Esophagus squamous epithelium (tissue), 5 donors: Measurements from ENCODE around the gene KIF6. TPM values are rescaled to one million over a fixed set of nuclear protein-coding genes. Genes with fewer than 3 reads are reported as not detected.

Experiments
- DNase-seq: peaks from one replicate; lab custom pipeline; 2025; lab: John Stamatoyannopoulos, UW
- H3K27ac ChIP-seq, 4 donors: fragments of 200-600 bp; sonication (generic); one replicate each; pipeline ENCODE4 v1.5.1; 2016 to 2019; ENCODE audit warnings: mild to moderate bottlenecking in 1 of 4
- H3K27me3 ChIP-seq, 4 donors: fragments of 200-600 bp; sonication (generic); 1 replicate in 3 of 4; 2 replicates in 1 of 4; pipeline versions ENCODE4 v1.5.1 to v1.6.0; 2017 to 2021; ENCODE audit warnings: antibody characterized with exemption in 1 of 4
- H3K36me3 ChIP-seq, 3 donors: fragments of 200-600 bp; sonication (generic); one replicate each; pipeline ENCODE4 v1.5.1; 2016 to 2019
- H3K4me1 ChIP-seq, 3 donors: fragments of 200-600 bp; sonication (generic); one replicate each; pipeline ENCODE4 v1.5.1; 2017 to 2019
- H3K4me3 ChIP-seq, 4 donors: fragments of 200-600 bp; sonication (generic); 1 replicate in 3 of 4; 2 replicates in 1 of 4; pipeline ENCODE4 v1.5.1; 2016 to 2019; ENCODE audit warnings: mild to moderate bottlenecking in 2 of 4, moderate library complexity in 1 of 4
- H3K9me3 ChIP-seq, 3 donors: fragments of 200-600 bp; sonication (generic); one replicate each; pipeline ENCODE4 v1.5.1; 2016 to 2019
- CTCF ChIP-seq, 6 experiments: fragments of 450-650 bp in 4 of 6; fragments of 200-600 bp in 2 of 6; sonication (generic) in 2 of 6; IDR thresholded peaks; one replicate each; pipeline ENCODE4 v1.5.1; 2016 to 2019; ENCODE audit warnings: antibody characterized with exemption in 6 of 6, mild to moderate bottlenecking in 4 of 6, moderate library complexity in 4 of 6
- POLR2A ChIP-seq, 4 donors: fragments of 450-650 bp; IDR thresholded peaks; one replicate each; pipeline ENCODE4 v1.6.1; 2017; ENCODE audit warnings: antibody characterized with exemption in 4 of 4, mild to moderate bottlenecking in 4 of 4, moderate library complexity in 3 of 4
- WGBS, 2 donors: methylation state at CpG; one replicate each; pipeline ENCODE4 v1.1.5; 2018; 5-methylcytosine and 5-hydroxymethylcytosine counted together
- intact Hi-C: fragments of 100-400 bp; cut with DNase I; formaldehyde crosslinking; loops from one replicate; pipeline ENCODE4 v1.15.0; 2022
- total RNA-seq, 4 donors: library from RNA; depleted of rRNA; stranded (reverse); fragments of >200 nt; gene quantifications; one replicate each; pipeline ENCODE4 v1.1.0, GENCODE V29; 2016
- donor health status: DM: yes; HTN: yes; CAD: no.

The KIF6 gene
- total RNA-seq, 4 donors from 2014 or later: 0.19 TPM; not detected in 3

- no peaks in the 10 kb centered on the region for H3K9me3 ChIP-seq
- no peak overlapping the region for H3K27ac ChIP-seq
- 54 to 58% methylated on average over 3 of the region's 5 CpGs for WGBS, 2 donors
- TF ChIP-seq POLR2A (IDR thresholded peaks at IDR 0.05): no peak
- TF ChIP-seq CTCF (IDR thresholded peaks at IDR 0.05): no peak
- intact Hi-C loops: no loop called here
- no peaks in the 10 kb centered on the region for H3K4me1 ChIP-seq
- no peak for DNase-seq
- H3K4me3 ChIP-seq: no peak overlapping the region
- H3K36me3 ChIP-seq: no peaks in the 10 kb centered on the region
- peaks cover 0 to 7% (median 0%) of the 10 kb centered on the region in 4 donors for H3K27me3 ChIP-seq
Measured at GRCh38 chr6:39295611-39296011, 429.6 kb downstream of the KIF6 start.

- H3K27ac ChIP-seq: no peak overlapping the region
- H3K4me3 ChIP-seq: no peak overlapping the region
- no peaks in the 10 kb centered on the region for H3K4me1 ChIP-seq
- no peak for TF ChIP-seq POLR2A (IDR thresholded peaks at IDR 0.05)
- no peak for TF ChIP-seq CTCF (IDR thresholded peaks at IDR 0.05)
- DNase-seq: no peak
- no peaks in the 10 kb centered on the region for H3K9me3 ChIP-seq
- intact Hi-C loops: no loop called here
- 45 to 64% methylated on average over 1 of the region's 1 CpG for WGBS, 2 donors
- H3K27me3 ChIP-seq: peaks cover 0 to 7% (median 0%) of the 10 kb centered on the region in 4 donors
- H3K36me3 ChIP-seq: no peaks in the 10 kb centered on the region
Measured at GRCh38 chr6:39294899-39295298, 430.3 kb downstream of the KIF6 start.

GRCh38 chr6:39294133-39294532 lies 431.1 kb downstream of the KIF6 start:
- TF ChIP-seq CTCF (IDR thresholded peaks at IDR 0.05) (no peak), POLR2A (IDR thresholded peaks at IDR 0.05) (no peak)
- no peaks in the 10 kb centered on the region for H3K4me1 ChIP-seq
- H3K9me3 ChIP-seq: no peaks in the 10 kb centered on the region
- DNase-seq: no peak
- H3K36me3 ChIP-seq: no peaks in the 10 kb centered on the region
- WGBS, 2 donors: 40 to 41% methylated on average over 2 to 4 of the region's 5 CpGs
- no peak overlapping the region for H3K4me3 ChIP-seq
- no peak overlapping the region for H3K27ac ChIP-seq
- H3K27me3 ChIP-seq: peaks cover 0 to 7% (median 0%) of the 10 kb centered on the region in 4 donors
- intact Hi-C loops: no loop called here

GRCh38 chr6:39292637-39293036 lies 432.6 kb downstream of the KIF6 start:
- no peak for DNase-seq
- intact Hi-C loops: no loop called here
- H3K27ac ChIP-seq: no peak overlapping the region
- H3K9me3 ChIP-seq: no peaks in the 10 kb centered on the region
- no peak overlapping the region for H3K4me3 ChIP-seq
- 83 to 92% methylated on average over 6 of the region's 6 CpGs for WGBS, 2 donors
- TF ChIP-seq POLR2A (IDR thresholded peaks at IDR 0.05) (no peak), CTCF (IDR thresholded peaks at IDR 0.05) (no peak)
- no peaks in the 10 kb centered on the region for H3K4me1 ChIP-seq
- H3K36me3 ChIP-seq: no peaks in the 10 kb centered on the region
- peaks cover 0 to 7% (median 0%) of the 10 kb centered on the region in 4 donors for H3K27me3 ChIP-seq

DNA sequence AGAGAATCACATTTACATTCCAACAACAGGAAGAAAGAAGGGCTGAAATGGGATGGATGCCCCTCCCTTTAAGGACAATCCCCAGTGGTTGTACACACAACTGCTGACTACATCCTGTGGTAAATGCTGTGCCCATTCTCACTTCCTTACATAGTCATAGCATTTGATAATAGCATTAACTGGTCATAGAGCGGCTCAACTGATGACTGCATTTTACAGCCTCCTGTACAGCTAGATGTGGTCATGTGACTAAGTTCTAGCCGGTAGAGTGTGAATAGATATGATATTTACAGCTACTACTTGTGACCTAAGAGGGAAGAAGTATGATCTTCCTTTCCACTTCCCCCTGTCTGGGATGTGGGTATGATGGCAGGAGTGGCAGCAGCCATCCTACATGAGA lies 435.7 kb downstream of the KIF6 start:
- Histone ChIP-seq H3K4me3 (no peak overlapping the region), H3K9me3 (no peaks in the 10 kb centered on the region), H3K36me3 (no peaks in the 10 kb centered on the region), H3K4me1 (no peaks in the 10 kb centered on the region), H3K27me3 (peaks cover 0 to 7% (median 0%) of the 10 kb centered on the region in 4 donors), H3K27ac (no peak overlapping the region)
- TF ChIP-seq CTCF (IDR thresholded peaks at IDR 0.05): no peak
- TF ChIP-seq POLR2A (IDR thresholded peaks at IDR 0.05): no peak
- 65 to 67% methylated on average over 2 of the region's 2 CpGs for WGBS, 2 donors
- intact Hi-C loops: no loop called here
- no peak for DNase-seq
